Activated T-cell treated with anti-CD3 and anti-CD28 coated beads, Interleukin-2, amount 50 U/mL, for 4 hours (primary cell): ENCODE measurements around the gene NKIRAS1. TPM values are rescaled to one million over a fixed set of nuclear protein-coding genes. Genes with fewer than 3 reads are reported as not detected.
"Not testable (repeated sequence)": the region's sequence is repeated elsewhere in the genome, so short reads cannot be mapped to it uniquely, and the experiment has no call there.

Experiments
- ATAC-seq, 2 donors: fragments of 200-7000 bp; cut with Tn5 transposase; one replicate each; pipeline ENCODE4 v1.10.0; 2021
- DNase-seq: peaks from one replicate; pipeline ENCODE4 v3.0.0-alpha.2; 2020
- H3K27me3 Mint-ChIP-seq: one replicate; pipeline ENCODE4 v1.8.0; 2021; ENCODE audit warnings: low read depth, mixed read lengths
- H3K36me3 Mint-ChIP-seq: one replicate; pipeline ENCODE4 v1.8.0; 2022; ENCODE audit warnings: mixed read lengths; ENCODE audit not compliant: insufficient read depth
- H3K4me1 Mint-ChIP-seq: one replicate; pipeline ENCODE4 v1.8.0; 2021; ENCODE audit warnings: low read depth, mixed read lengths
- H3K4me3 Mint-ChIP-seq: one replicate; pipeline ENCODE4 v1.8.0; 2021; ENCODE audit warnings: mild to moderate bottlenecking, moderate library complexity, mixed read lengths
- H3K9me3 Mint-ChIP-seq: one replicate; pipeline ENCODE4 v1.8.0; 2021; ENCODE audit warnings: mixed read lengths
- total RNA-seq, 3 donors: library from RNA; stranded (reverse); gene quantifications; one replicate each; pipeline ENCODE4 v1.2.1, GENCODE V29; 2021

The NKIRAS1 gene
- total RNA-seq, 3 donors from 2014 or later, result 5.5 to 7.4 (median 5.7) TPM

- Mint-ChIP-seq H3K36me3 (peaks cover 5% of the 10 kb centered on the region), H3K4me1 (no peaks in the 10 kb centered on the region), H3K9me3 (no peaks in the 10 kb centered on the region), H3K4me3 (no peak overlapping the region), H3K27me3 (no peaks in the 10 kb centered on the region)
- DNase-seq (no peak), ATAC-seq (no peak)
These were observed 9.5 kb upstream of the NKIRAS1 start for GRCh38 chr3:23926246-23926645.

- DNase-seq, result no peak
- no peak for ATAC-seq
- Mint-ChIP-seq H3K4me1 (peaks cover 17% of the 10 kb centered on the region), H3K36me3 (peaks cover 24% of the 10 kb centered on the region), H3K4me3 (no peak overlapping the region), H3K27me3 (no peaks in the 10 kb centered on the region), H3K9me3 (no peaks in the 10 kb centered on the region)
These were observed 7.0 kb upstream of the NKIRAS1 start for GRCh38 chr3:23923786-23924185.

- Mint-ChIP-seq H3K4me1 (peaks cover 32% of the 10 kb centered on the region), H3K36me3 (peaks cover 41% of the 10 kb centered on the region), H3K9me3 (no peaks in the 10 kb centered on the region), H3K4me3 (peak overlapping the region; percentile 100), H3K27me3 (no peaks in the 10 kb centered on the region)
- no peak for ATAC-seq
- no peak for DNase-seq
These were observed 4.3 kb upstream of the NKIRAS1 start for GRCh38 chr3:23921052-23921511.

- Mint-ChIP-seq H3K9me3 (no peaks in the 10 kb centered on the region), H3K27me3 (peaks cover 3% of the 10 kb centered on the region), H3K4me3 (peak overlapping the region; percentile 100), H3K4me1 (peaks cover 39% of the 10 kb centered on the region), H3K36me3 (peaks cover 41% of the 10 kb centered on the region)
- DNase-seq (no peak), ATAC-seq (no peak)
These were observed 3.4 kb upstream of the NKIRAS1 start for GRCh38 chr3:23920151-23920655.

GRCh38 chr3:23919628-23920027, 2.8 kb upstream of the NKIRAS1 start:
- peak overlapping the region; percentile 100 for H3K4me3 Mint-ChIP-seq
- DNase-seq (no peak), ATAC-seq (no peak)
- no peaks in the 10 kb centered on the region for H3K9me3 Mint-ChIP-seq
- H3K4me1 Mint-ChIP-seq, result peaks cover 41% of the 10 kb centered on the region
- peaks cover 3% of the 10 kb centered on the region for H3K27me3 Mint-ChIP-seq
- peaks cover 41% of the 10 kb centered on the region for H3K36me3 Mint-ChIP-seq

GRCh38 chr3:23918331-23918730, 1.5 kb upstream of the NKIRAS1 start:
- not testable (repeated sequence) for H3K27me3 Mint-ChIP-seq, DNase-seq, H3K9me3 Mint-ChIP-seq, ATAC-seq
- H3K36me3 Mint-ChIP-seq, result peaks cover 41% of the 10 kb centered on the region
- peak overlapping the region; percentile 100 for H3K4me3 Mint-ChIP-seq
- peaks cover 47% of the 10 kb centered on the region for H3K4me1 Mint-ChIP-seq

GRCh38 chr3:23917679-23918303, 1.0 kb upstream of the NKIRAS1 start:
- not testable (repeated sequence) for H3K9me3 Mint-ChIP-seq, H3K27me3 Mint-ChIP-seq, DNase-seq, ATAC-seq
- Mint-ChIP-seq H3K4me1 (peaks cover 47% of the 10 kb centered on the region), H3K36me3 (peaks cover 37% of the 10 kb centered on the region), H3K4me3 (peak overlapping the region; percentile 100)

GRCh38 chr3:23916152-23916885, 471 bp downstream of the NKIRAS1 start:
- Mint-ChIP-seq H3K4me3 (peak overlapping the region; percentile 100), H3K4me1 (peaks cover 47% of the 10 kb centered on the region)

GRCh38 chr3:23915537-23916108, 1.2 kb downstream of the NKIRAS1 start:
- Mint-ChIP-seq H3K9me3 (no peaks in the 10 kb centered on the region), H3K36me3 (peaks cover 34% of the 10 kb centered on the region), H3K4me1 (peaks cover 46% of the 10 kb centered on the region), H3K27me3 (peaks cover 3% of the 10 kb centered on the region), H3K4me3 (peak overlapping the region; percentile 100)
- ATAC-seq, result no peak
- DNase-seq, result no peak

More at GRCh38 chr3:23916152-23916885, 471 bp downstream of the NKIRAS1 start:
- Mint-ChIP-seq H3K27me3 (peaks cover 3% of the 10 kb centered on the region), H3K9me3 (no peaks in the 10 kb centered on the region), H3K36me3 (peaks cover 36% of the 10 kb centered on the region)
- DNase-seq, result no peak
- ATAC-seq, result peak; percentile 35 to 38

GRCh38 chr3:23913873-23914743, 2.7 kb downstream of the NKIRAS1 start:
- DNase-seq (no peak), ATAC-seq (no peak)
- peaks cover 33% of the 10 kb centered on the region for H3K4me1 Mint-ChIP-seq
- H3K4me3 Mint-ChIP-seq, result no peak overlapping the region
- H3K27me3 Mint-ChIP-seq, result peaks cover 3% of the 10 kb centered on the region
- H3K9me3 Mint-ChIP-seq, result no peaks in the 10 kb centered on the region
- H3K36me3 Mint-ChIP-seq, result peaks cover 26% of the 10 kb centered on the region

GRCh38 chr3:23913182-23913581, 3.6 kb downstream of the NKIRAS1 start:
- peaks cover 25% of the 10 kb centered on the region for H3K4me1 Mint-ChIP-seq
- H3K36me3 Mint-ChIP-seq, result peaks cover 17% of the 10 kb centered on the region
- H3K27me3 Mint-ChIP-seq, result peaks cover 3% of the 10 kb centered on the region
- DNase-seq, result no peak
- no peak overlapping the region for H3K4me3 Mint-ChIP-seq
- no peaks in the 10 kb centered on the region for H3K9me3 Mint-ChIP-seq
- no peak for ATAC-seq

- not testable (repeated sequence) for H3K9me3 Mint-ChIP-seq, ATAC-seq, H3K27me3 Mint-ChIP-seq, H3K36me3 Mint-ChIP-seq, H3K4me3 Mint-ChIP-seq, DNase-seq
- H3K4me1 Mint-ChIP-seq, result peaks cover 25% of the 10 kb centered on the region
These were observed 4.5 kb downstream of the NKIRAS1 start for GRCh38 chr3:23912335-23912734.

- ATAC-seq (no peak), DNase-seq (no peak)
- peaks cover 3% of the 10 kb centered on the region for H3K27me3 Mint-ChIP-seq
- H3K9me3 Mint-ChIP-seq, result no peaks in the 10 kb centered on the region
- H3K4me1 Mint-ChIP-seq, result peaks cover 18% of the 10 kb centered on the region
- peaks cover 6% of the 10 kb centered on the region for H3K36me3 Mint-ChIP-seq
- H3K4me3 Mint-ChIP-seq, result no peak overlapping the region
These were observed 5.4 kb downstream of the NKIRAS1 start for GRCh38 chr3:23911397-23911796.

- Mint-ChIP-seq H3K9me3 (no peaks in the 10 kb centered on the region), H3K4me1 (peaks cover 6% of the 10 kb centered on the region), H3K36me3 (peaks cover 14% of the 10 kb centered on the region), H3K27me3 (no peaks in the 10 kb centered on the region), H3K4me3 (no peak overlapping the region)
- DNase-seq (no peak), ATAC-seq (no peak)
These were observed 7.4 kb downstream of the NKIRAS1 start for GRCh38 chr3:23909341-23909740.
